Glomerular endothelial cell (primary cell): ENCODE measurements around the gene CBY3. TPM values are rescaled to one million over a fixed set of nuclear protein-coding genes. Genes with fewer than 3 reads are reported as not detected.

Experiments used
- total RNA-seq: library from RNA; depleted of rRNA; stranded (reverse); fragments of >200 nt; gene quantifications from 2 replicates; pipeline ENCODE4 v1.2.3, GENCODE V29; 2015

Gene CBY3
- total RNA-seq, 1 donor from 2014 or later = not detected

Other genes starting within 250 kb of the CBY3 start
- 36.5 and 40.3 TPM in 2 replicates for gene RUFY1, start 130.5 kb downstream of the CBY3 start, total RNA-seq
- gene HNRNPH1, start 57.4 kb downstream of the CBY3 start, total RNA-seq = 215 and 341 TPM in 2 replicates
- 446 and 509 TPM in 2 replicates for gene CANX, start 17.9 kb upstream of the CBY3 start, total RNA-seq
- 21.7 and 25.1 TPM in 2 replicates for gene MAML1, start 51.8 kb upstream of the CBY3 start, total RNA-seq
- gene LTC4S, start 113.0 kb upstream of the CBY3 start, total RNA-seq = not detected in 2 replicates
- 354 and 372 TPM in 2 replicates for gene MGAT4B, start 125.8 kb upstream of the CBY3 start, total RNA-seq
- gene SQSTM1, start 139.9 kb upstream of the CBY3 start, total RNA-seq = 632 and 783 TPM in 2 replicates
- gene MRNIP, start 177.8 kb upstream of the CBY3 start, total RNA-seq = 17.8 and 26.3 TPM in 2 replicates
- 94.2 and 131 TPM in 2 replicates for gene TBC1D9B, start 226.9 kb upstream of the CBY3 start, total RNA-seq